Limb (tissue), 2 donors: ENCODE results near the gene ABCB8.
"Not testable (repeated sequence)": the region's sequence is repeated elsewhere in the genome, so short reads cannot be mapped to it uniquely, and the experiment has no call there.

Source experiments
- DNase-seq, 2 donors: peaks; one replicate each; pipeline ENCODE4 v3.0.0-alpha.2; 2016; ENCODE audit errors: extremely low spot score in 2 of 2

Gene ABCB8

GRCh38 chr7:151034312-151035025, 6.2 kb downstream of the ABCB8 start:
- DNase-seq: no peak

DNA sequence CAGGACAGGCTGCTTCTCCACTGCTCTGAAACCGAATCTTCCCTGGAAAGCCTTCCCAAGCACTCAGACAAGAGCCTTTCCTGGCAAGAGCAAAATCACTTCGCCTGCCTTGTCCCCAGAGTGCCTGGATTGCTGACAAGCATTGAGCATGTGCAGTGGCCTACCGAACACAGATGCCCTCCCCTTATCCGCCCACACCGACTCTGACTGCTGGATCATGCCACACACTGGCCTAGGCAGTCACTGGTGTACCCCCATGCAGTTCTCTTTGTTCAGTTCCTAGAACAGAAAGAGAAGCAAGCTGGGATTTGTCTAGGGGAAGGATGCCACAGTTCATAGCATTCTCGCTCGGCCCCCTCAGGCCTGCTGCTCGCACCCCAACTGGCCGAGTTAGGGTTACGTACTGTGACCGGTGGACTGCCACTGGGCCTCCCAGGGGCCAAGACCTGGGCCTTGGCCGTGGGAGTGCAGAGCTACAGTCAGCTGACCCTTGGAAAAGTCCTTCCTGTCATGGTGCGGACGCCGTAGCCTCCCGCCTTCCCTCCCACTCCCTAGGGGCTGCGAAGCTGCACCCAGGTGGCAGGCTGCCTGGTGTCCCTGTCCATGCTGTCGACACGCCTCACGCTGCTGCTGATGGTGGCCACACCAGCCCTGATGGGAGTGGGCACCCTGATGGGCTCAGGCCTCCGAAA, 6.9 kb downstream of the ABCB8 start:
- DNase-seq: no peak

DNA sequence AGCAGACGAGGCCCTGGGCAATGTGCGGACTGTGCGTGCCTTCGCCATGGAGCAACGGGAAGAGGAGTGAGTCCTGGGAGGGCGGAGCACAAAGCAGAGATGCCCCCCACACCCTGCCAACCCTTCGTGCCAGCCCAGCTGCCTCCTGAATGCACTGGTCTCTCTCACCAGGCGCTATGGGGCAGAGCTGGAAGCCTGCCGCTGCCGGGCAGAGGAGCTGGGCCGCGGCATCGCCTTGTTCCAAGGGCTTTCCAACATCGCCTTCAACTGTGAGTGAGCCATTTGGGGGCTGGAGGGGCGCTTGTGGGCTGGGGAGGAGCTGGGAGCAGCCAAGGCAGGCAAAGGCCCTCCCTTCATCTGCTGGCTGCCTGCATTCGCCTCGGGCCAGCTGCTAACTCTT, 7.7 kb downstream of the ABCB8 start:
- no peak for DNase-seq

- DNase-seq: no peak
Observed at GRCh38 chr7:151038951-151039849, 10.9 kb downstream of the ABCB8 start.

DNA sequence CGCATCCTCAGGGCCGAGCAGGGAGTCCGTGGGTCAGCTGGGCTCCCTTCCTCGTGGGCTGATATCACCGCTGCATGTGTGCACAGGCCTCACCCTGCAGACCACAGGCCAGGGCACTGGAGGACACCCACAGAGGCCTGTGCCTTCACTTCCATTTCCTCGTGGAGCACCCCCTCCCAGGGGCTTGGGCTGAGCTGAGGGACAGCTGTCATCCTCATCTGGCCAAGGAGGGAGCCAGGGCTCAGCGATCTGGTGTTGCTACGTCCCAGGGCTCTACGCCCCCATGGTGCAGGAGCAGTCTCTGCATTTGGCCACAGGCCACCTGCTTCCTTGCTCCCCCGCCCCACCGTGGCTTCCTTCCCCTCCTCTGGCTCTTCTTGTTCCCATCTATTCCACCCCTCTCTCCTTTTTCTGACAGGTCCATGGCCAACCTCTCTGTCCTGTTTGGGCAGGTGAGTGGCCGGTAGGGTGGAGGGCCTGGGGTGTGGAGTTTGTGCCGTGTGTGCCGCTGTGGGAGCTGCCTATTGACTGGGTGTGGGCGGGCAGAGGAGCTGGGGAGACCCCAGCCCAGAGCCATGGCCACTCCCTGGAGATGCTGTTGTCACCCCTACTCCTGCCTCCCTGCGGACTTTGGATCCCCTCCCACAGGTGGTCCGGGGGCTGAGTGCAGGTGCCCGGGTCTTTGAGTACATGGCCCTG, 11.7 kb downstream of the ABCB8 start:
- DNase-seq: no peak

- no peak for DNase-seq
Observed at GRCh38 chr7:151040616-151041375, 12.5 kb downstream of the ABCB8 start.

DNA sequence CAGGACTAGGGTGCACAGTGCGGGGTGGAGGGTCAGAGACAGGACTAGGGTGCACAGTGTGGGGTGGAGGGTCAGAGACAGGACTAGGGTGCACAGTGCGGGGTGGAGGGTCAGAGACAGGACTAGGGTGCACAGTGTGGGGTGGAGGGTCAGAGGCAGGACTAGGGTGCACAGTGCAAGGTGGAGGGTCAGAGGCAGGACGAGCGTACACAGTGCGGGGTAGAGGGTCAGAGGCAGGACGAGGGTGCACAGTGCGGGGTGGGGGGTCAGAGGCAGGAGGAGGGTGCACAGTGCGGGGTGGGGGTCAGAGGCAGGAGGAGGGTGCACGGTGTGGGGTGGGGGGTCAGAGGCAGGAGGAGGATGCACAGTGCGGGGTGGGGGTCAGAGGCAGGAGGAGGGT, 15.2 kb downstream of the ABCB8 start:
- DNase-seq: not testable (repeated sequence)

DNA sequence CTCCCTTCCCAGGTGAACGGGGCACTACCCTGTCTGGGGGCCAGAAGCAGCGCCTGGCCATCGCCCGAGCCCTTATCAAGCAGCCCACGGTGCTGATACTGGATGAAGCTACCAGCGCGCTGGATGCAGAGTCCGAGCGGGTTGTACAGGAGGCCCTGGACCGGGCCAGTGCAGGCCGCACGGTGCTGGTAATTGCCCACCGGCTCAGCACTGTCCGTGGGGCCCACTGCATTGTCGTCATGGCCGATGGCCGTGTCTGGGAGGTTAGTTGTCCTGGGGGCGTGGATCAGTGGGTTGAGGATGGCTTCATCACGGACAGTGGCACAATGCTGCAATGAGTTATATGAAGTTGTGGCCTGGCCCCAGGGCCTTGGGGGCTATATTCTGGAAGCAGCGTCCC, 15.7 kb downstream of the ABCB8 start:
- no peak for DNase-seq

DNA sequence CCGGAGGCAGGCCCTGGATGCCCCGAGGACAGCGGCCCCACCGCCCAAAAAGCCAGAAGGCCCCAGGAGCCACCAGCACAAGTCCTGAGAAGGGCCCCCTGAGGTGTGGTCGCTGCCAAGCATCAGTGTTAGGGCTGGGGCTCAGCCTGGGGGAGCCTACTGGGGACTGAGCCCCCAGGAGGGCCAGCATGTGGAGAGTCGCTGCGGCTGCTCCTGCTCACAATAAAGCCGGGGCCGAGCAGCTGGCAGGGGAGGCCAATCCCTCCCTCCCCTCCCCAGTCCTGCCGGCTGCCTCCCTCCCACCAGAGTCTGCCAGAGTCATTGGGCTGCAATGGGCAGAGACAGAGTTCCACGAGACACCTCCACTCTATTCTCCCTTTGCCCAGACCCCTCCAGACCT, 17.0 kb downstream of the ABCB8 start:
- DNase-seq: no peak

GRCh38 chr7:151045967-151046366, 17.7 kb downstream of the ABCB8 start:
- DNase-seq: no peak

GRCh38 chr7:151046603-151047573, 18.6 kb downstream of the ABCB8 start:
- peak in 1 of 2 donors; percentile 76 for DNase-seq

GRCh38 chr7:151047976-151048815, 19.9 kb downstream of the ABCB8 start, which contains the start of gene ASIC3:
Gene ASIC3 (plus strand): TSS chr7:151048531. CDS start chr7:151048886, 355 bp downstream.
- no peak for DNase-seq

DNA sequence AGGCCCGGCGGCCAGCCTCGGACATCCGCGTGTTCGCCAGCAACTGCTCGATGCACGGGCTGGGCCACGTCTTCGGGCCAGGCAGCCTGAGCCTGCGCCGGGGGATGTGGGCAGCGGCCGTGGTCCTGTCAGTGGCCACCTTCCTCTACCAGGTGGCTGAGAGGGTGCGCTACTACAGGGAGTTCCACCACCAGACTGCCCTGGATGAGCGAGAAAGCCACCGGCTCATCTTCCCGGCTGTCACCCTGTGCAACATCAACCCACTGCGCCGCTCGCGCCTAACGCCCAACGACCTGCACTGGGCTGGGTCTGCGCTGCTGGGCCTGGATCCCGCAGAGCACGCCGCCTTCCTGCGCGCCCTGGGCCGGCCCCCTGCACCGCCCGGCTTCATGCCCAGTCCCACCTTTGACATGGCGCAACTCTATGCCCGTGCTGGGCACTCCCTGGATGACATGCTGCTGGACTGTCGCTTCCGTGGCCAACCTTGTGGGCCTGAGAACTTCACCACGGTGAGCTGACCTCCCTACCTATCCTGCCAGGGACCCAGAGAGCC, 20.7 kb downstream of the ABCB8 start:
- no peak for DNase-seq

GRCh38 chr7:151051108-151051507, 22.9 kb downstream of the ABCB8 start:
- peak in 1 of 2 donors; percentile 85 for DNase-seq

GRCh38 chr7:151053096-151053495, 24.8 kb downstream of the ABCB8 start:
- DNase-seq: no peak

DNA sequence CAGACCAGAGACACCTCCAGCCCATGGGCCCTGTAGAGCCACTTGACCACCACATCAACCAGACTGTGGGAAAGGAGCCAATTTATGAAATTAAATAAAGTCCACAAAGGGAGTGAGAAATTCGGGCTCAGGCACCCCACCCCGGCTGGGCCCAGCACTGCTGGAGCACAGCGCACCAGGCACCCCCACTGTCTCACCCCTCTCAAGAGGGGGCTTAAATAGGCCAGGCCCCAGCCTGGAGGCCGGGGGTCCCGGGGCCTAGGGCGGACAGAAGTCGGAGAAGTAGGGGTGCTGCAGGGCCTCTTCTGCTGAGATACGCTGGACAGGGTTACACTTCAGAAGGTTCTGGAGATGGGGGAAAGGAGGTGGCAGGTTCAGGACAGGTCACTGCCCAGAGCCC, 25.5 kb downstream of the ABCB8 start:
- no peak for DNase-seq

DNA sequence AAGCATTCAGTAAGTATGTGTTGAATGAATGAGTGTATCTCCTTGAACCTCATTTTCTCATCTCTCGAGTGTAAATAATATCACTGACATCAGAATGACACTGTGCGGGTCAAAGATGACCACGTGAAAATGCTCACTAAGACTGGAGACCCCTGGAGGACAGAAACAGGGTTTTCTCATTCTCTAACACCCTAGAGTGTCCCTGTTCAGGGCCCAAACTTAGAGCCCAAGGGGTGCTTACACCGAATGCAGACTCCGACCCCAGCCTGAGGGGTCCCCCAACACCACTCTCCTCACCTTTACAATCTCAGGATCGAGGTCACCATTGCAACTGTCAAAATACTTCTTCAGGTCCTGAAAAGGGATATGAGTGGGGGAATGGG, 28.0 kb downstream of the ABCB8 start:
- no peak for DNase-seq
